Left ventricle myocardium inferior (tissue), 1 donor: ENCODE data around the gene PIK3C2G. TPM values are rescaled to one million over a fixed set of nuclear protein-coding genes. Genes with fewer than 3 reads are reported as not detected.

Experiments
- DNase-seq: peaks from one replicate; pipeline ENCODE4 v3.0.0-alpha.2; 2020
- H3K27ac ChIP-seq: fragments of 200-600 bp; replicated peaks from 2 replicates; pipeline ENCODE4 v1.8.0; 2021
- H3K27me3 ChIP-seq: fragments of 200-600 bp; 2 replicates; pipeline ENCODE4 v1.8.0; 2021; ENCODE audit warnings: low read depth
- H3K36me3 ChIP-seq: fragments of 200-600 bp; 2 replicates; pipeline ENCODE4 v1.8.0; 2021
- H3K4me1 ChIP-seq: fragments of 200-600 bp; 2 replicates; pipeline ENCODE4 v1.8.0; 2021
- H3K4me3 ChIP-seq: fragments of 200-600 bp; 2 replicates; pipeline ENCODE4 v1.8.0; 2021; ENCODE audit warnings: mild to moderate bottlenecking, moderate library complexity
- H3K9me3 ChIP-seq: fragments of 200-600 bp; replicated peaks from 2 replicates; pipeline ENCODE4 v1.8.0; 2021
- intact Hi-C: fragments of 100-400 bp; cut with micrococcal nuclease; formaldehyde crosslinking; loops from one replicate; pipeline ENCODE4 v1.11.0; 2022
- total RNA-seq: library from RNA; stranded (reverse); fragmentation: NEBNext Ultra II Directional; extraction: Animal tissue kit (Norgen Biotek cat#: 25700); gene quantifications from one replicate; pipeline ENCODE4 v1.2.1, GENCODE V29; 2021
- TF ChIP-seq, protein P1 (sequence below): fragments of 200-600 bp; IDR thresholded peaks from 2 replicates; pipeline ENCODE4 v1.8.0; 2021; ENCODE audit warnings: antibody characterized with exemption, mild to moderate bottlenecking, borderline replicate concordance
- donor health status: DM: no; HTN: yes; CAD: no; lungs with severe emphysema.

Gene PIK3C2G
- total RNA-seq, 1 donor from 2014 or later: not detected

DNA sequence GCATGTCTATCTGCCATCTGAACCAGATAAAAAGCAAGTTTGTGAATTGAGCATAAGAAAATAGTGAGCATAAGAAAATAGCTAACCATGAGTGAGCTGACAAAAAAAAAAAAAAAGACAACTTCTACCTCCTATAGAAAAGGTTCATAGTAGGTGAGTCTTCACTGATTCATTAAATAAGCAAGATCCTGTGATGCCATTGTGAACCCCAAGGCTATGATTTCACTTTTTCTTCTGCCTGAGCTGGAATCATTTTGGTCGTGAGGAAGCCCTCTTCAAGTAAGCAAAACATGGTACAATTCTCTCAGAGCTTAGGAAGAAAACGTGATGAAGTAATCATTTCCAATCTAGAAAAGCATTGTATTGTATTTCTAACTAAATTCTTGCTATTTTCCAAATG is 1.2 kb downstream of the PIK3C2G start:
- intact Hi-C loops: no loop called here
- no peak for DNase-seq
- H3K4me1 ChIP-seq: no peaks in the 10 kb centered on the region
- no peak overlapping the region for H3K27ac ChIP-seq
- no peak overlapping the region for H3K4me3 ChIP-seq
- no peaks in the 10 kb centered on the region for H3K27me3 ChIP-seq
- TF ChIP-seq, protein P1, sequence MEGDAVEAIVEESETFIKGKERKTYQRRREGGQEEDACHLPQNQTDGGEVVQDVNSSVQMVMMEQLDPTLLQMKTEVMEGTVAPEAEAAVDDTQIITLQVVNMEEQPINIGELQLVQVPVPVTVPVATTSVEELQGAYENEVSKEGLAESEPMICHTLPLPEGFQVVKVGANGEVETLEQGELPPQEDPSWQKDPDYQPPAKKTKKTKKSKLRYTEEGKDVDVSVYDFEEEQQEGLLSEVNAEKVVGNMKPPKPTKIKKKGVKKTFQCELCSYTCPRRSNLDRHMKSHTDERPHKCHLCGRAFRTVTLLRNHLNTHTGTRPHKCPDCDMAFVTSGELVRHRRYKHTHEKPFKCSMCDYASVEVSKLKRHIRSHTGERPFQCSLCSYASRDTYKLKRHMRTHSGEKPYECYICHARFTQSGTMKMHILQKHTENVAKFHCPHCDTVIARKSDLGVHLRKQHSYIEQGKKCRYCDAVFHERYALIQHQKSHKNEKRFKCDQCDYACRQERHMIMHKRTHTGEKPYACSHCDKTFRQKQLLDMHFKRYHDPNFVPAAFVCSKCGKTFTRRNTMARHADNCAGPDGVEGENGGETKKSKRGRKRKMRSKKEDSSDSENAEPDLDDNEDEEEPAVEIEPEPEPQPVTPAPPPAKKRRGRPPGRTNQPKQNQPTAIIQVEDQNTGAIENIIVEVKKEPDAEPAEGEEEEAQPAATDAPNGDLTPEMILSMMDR: no peak
- H3K9me3 ChIP-seq: no peaks in the 10 kb centered on the region
- H3K36me3 ChIP-seq: no peaks in the 10 kb centered on the region

DNA sequence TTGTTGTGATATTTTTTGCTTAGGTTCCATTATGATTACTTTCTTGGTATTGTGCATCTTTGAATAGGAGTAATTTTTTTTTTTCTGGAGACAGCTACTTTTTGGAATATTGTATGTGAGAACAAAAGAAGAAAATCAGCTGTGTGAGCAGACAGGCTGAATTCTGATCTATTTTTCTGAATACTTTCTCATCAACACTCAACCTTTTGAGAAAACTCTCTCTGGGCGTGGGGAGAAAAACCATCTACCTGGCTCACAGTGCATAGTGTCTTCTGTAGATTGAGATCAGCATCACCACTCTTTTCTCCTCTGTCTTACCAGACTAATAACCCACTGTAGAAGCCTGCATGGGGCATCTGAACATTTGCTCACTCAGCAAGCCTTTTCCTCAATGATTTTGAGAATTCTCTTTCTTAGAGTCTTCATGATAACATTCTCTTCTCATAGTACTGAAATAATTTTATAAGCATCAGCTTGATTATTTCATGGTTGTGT is 3.3 kb downstream of the PIK3C2G start:
- no peak overlapping the region for H3K4me3 ChIP-seq
- no peaks in the 10 kb centered on the region for H3K9me3 ChIP-seq
- no peaks in the 10 kb centered on the region for H3K4me1 ChIP-seq
- no peaks in the 10 kb centered on the region for H3K27me3 ChIP-seq
- intact Hi-C loops: no loop called here
- H3K36me3 ChIP-seq: no peaks in the 10 kb centered on the region
- H3K27ac ChIP-seq: no peak overlapping the region
- TF ChIP-seq, protein P1: no peak
- no peak for DNase-seq

DNA sequence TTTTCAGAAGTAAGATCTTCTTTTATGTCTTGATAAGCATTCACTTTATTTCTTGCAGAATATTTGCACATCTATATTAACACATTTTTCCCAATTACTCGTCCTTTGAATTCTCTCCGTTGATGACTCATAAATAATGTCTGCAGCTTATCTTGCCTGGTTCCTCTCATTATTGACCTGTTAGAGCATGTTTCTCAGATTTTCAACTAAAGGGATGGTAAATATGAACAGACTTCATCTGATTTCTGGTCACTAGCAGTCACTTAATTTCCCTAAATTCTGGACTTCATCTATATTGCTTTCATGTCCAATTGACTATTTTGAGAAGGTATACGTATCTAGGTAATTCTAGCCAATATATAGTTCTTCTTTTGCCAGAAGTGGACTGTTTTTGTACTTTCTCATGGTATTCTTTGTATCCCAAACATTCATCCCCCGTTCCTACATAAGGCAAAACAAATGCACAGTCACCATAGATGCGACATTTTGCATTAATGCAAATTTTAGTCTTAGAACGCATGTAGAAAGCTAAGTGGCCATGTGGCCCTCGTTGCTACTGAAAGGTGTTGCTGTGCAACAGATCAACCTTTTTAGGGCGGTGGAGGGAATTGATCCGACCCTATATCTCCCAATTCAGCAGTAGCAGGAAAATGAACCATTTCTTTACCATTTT is 6.2 kb downstream of the PIK3C2G start:
- no peaks in the 10 kb centered on the region for H3K27me3 ChIP-seq
- TF ChIP-seq, protein P1: no peak
- no peak overlapping the region for H3K27ac ChIP-seq
- intact Hi-C loops: no loop called here
- no peaks in the 10 kb centered on the region for H3K4me1 ChIP-seq
- DNase-seq: no peak
- H3K36me3 ChIP-seq: no peaks in the 10 kb centered on the region
- H3K4me3 ChIP-seq: no peak overlapping the region
- H3K9me3 ChIP-seq: no peaks in the 10 kb centered on the region

DNA sequence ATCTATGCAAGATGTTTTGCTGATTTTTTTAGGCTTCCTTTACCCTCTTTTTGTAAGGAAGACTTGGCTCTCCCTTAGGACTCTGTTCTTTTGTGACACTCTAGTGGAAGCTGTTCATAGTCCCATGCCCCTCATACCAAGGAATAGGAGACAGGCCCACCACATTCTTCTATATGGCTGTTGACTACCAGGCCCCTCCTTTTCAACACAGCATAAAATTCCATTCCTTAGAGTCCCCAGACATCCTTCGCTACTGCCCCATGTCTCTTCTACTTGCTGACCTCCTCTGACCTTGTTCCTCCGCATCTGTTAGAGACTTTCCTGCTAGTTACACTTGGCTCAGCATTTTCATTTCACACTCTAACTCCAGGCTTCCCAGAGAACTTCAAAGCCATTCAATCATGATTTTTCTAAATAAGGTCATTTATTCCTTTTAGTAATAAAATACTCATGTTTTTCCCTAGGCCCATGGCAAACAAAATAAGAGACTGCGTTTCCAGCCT is 9.7 kb downstream of the PIK3C2G start:
- Histone ChIP-seq H3K9me3 (no peaks in the 10 kb centered on the region), H3K27me3 (no peaks in the 10 kb centered on the region), H3K4me3 (no peak overlapping the region), H3K36me3 (no peaks in the 10 kb centered on the region), H3K27ac (no peak overlapping the region), H3K4me1 (no peaks in the 10 kb centered on the region)
- intact Hi-C loops: no loop called here
- DNase-seq: no peak
- TF ChIP-seq, protein P1: no peak

DNA sequence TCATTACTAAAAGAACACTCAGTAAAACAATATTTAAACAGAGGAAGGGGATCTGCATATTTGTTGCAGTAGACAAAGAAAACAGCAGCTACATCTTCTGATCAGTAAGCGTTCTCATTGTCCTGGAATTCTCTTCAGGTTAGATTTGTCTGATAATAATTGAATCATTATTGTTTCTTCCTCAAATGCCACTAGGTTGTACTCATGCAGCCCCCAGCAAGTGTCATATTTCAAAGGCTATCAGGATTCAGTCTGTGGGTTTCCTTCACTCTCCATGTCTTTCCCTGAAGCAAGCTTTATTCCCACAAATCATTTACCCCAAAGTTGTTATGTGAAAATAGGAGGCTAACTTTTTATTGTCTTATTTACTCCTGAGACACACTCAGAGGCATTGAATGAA is 14.7 kb downstream of the PIK3C2G start:
- no peak overlapping the region for H3K27ac ChIP-seq
- no peak overlapping the region for H3K4me3 ChIP-seq
- TF ChIP-seq, protein P1: no peak
- no peaks in the 10 kb centered on the region for H3K36me3 ChIP-seq
- no peaks in the 10 kb centered on the region for H3K9me3 ChIP-seq
- intact Hi-C loops: no loop called here
- H3K4me1 ChIP-seq: no peaks in the 10 kb centered on the region
- DNase-seq: no peak
- no peaks in the 10 kb centered on the region for H3K27me3 ChIP-seq
